PC-3 (cell line): ENCODE data around the gene CNIH3.

ENCODE experiments used
- EZH2phosphoT487 ChIP-seq: fragments of 300-600 bp; sonication (generic); IDR thresholded peaks from 2 replicates; pipeline ENCODE4 v1.6.1; 2018; ENCODE audit warnings: mild to moderate bottlenecking, antibody characterized with exemption, low read length, borderline replicate concordance
- TF ChIP-seq, protein P1 (sequence below): fragments of 300-600 bp; sonication (generic); conservative IDR thresholded peaks from 2 replicates; pipeline ENCODE4 v1.5.1; 2017; ENCODE audit warnings: antibody characterized with exemption, low read depth, mild to moderate bottlenecking, low read length

DNA sequence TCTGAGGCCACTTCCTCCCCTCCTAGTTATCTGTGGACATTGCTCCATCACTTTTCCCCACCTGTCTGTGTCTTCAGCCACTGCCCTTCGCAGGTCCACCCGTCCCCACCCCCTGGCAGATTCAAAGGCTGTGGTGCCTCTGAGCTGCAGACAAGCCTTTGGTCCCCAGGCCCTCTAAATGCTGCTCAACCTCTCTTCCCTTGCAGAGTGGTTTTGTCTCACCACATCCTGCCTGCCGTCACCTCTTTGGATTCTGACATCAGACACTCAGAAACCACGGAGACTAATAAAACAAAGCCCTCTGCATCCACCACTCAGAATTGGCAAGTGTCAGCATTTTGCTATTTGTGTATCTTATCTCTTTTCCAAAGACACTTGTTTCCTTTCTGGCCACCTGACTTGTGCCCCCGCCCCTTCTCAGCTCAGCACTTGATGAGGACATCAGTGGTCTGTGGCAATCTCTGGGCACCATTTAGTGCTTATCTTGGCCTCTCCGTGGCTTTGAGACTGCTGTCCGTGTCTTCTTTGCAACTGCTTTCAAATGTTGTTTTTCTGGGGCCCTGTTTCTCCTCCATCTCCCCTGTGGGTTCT is 7.7 kb downstream of the CNIH3 start:
- TF ChIP-seq, protein P1, sequence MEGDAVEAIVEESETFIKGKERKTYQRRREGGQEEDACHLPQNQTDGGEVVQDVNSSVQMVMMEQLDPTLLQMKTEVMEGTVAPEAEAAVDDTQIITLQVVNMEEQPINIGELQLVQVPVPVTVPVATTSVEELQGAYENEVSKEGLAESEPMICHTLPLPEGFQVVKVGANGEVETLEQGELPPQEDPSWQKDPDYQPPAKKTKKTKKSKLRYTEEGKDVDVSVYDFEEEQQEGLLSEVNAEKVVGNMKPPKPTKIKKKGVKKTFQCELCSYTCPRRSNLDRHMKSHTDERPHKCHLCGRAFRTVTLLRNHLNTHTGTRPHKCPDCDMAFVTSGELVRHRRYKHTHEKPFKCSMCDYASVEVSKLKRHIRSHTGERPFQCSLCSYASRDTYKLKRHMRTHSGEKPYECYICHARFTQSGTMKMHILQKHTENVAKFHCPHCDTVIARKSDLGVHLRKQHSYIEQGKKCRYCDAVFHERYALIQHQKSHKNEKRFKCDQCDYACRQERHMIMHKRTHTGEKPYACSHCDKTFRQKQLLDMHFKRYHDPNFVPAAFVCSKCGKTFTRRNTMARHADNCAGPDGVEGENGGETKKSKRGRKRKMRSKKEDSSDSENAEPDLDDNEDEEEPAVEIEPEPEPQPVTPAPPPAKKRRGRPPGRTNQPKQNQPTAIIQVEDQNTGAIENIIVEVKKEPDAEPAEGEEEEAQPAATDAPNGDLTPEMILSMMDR: no peak
- TF ChIP-seq EZH2phosphoT487: no peak
